ENCODE measurements around the gene TBCD. TPM values are rescaled to one million over a fixed set of nuclear protein-coding genes. Genes with fewer than 3 reads are reported as not detected.

Gene TBCD
- total and polyA plus RNA-seq, 2 donors (not counting 1 experiment from before 2014, with no cell fraction given) = 22.1 to 36.7 TPM

DNA sequence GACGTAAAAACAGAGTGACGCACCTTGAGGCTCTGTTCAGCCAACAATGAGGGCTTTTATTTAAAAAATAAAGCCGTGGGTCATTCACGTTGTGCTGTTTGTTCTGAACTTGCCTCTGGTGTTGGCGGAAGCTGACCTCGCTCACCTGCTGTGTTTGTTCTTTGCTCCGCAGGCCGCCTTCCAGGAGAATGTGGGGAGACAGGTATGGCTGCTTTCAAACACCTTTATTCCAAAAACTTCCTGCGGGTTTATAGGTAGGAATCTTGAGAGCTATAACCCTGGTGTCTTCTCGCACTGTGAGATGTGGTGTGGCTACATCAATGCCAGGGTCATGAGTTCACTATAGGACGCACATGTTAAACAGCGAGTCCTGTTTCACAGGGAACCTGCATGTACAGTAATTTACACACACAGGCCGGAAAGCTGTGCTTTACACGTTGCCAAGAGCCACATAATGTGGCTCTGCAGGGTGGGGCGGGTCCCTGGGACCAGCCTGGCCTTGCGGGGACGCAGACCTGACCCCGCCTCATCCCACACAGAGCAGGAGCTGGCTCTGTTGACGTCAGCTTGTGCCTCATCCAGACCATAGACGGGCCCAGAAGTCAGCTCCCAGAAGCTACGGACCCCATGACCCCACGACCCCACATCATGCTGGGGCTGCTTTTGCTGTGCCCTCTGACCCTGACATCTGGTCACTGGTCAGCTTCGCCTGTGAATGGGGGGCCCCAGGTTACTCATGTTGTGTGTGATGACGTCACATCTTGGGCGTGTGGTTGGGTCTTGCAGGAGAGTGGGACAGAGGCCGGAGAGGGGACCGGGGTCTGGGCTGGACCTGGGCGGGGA lies 137.9 kb downstream of the TBCD start:
- Histone ChIP-seq H3K4me1 (ENCODE audit: control insufficient read depth, extremely low read depth, insufficient read depth, low read length) (peaks cover 9% of the 10 kb centered on the region), H3K27me3 (ENCODE audit: control insufficient read depth, insufficient read depth, low read length) (no peaks in the 10 kb centered on the region), H3K4me2 (ENCODE audit: extremely low read depth, insufficient read depth, low read length) (no peak overlapping the region), H3K79me2 (ENCODE audit: control insufficient read depth, insufficient read depth, low read length) (no peaks in the 10 kb centered on the region), H3K9me3 (ENCODE audit: control insufficient read depth, insufficient read depth, low read depth, low read length) (no peaks in the 10 kb centered on the region), H3K9ac (ENCODE audit: insufficient read depth, low read length) (no peak overlapping the region), H2AFZ (ENCODE audit: low read length) (no peak overlapping the region), H4K20me1 (ENCODE audit: control insufficient read depth, extremely low read depth, insufficient read depth, low read length) (no peaks in the 10 kb centered on the region), H3K4me3 (replicated peaks in 1 of 4; ENCODE audit: control extremely low read depth in 1 of 4, insufficient read depth in 1 of 4, low read depth in 3 of 4, low read length in 4 of 4) (no peak overlapping the region), H3K27ac (ENCODE audit: insufficient read depth, low read length) (no peak overlapping the region), H3K36me3 (ENCODE audit: control insufficient read depth, insufficient read depth, low read length) (no peaks in the 10 kb centered on the region)
- DNase-seq (ENCODE audit: low read depth in 2 of 2) = no peak
- TF ChIP-seq EZH2 (IDR thresholded peaks at IDR 0.05; ENCODE audit: low read length, missing control alignments) = no peak
- TF ChIP-seq, protein P1, sequence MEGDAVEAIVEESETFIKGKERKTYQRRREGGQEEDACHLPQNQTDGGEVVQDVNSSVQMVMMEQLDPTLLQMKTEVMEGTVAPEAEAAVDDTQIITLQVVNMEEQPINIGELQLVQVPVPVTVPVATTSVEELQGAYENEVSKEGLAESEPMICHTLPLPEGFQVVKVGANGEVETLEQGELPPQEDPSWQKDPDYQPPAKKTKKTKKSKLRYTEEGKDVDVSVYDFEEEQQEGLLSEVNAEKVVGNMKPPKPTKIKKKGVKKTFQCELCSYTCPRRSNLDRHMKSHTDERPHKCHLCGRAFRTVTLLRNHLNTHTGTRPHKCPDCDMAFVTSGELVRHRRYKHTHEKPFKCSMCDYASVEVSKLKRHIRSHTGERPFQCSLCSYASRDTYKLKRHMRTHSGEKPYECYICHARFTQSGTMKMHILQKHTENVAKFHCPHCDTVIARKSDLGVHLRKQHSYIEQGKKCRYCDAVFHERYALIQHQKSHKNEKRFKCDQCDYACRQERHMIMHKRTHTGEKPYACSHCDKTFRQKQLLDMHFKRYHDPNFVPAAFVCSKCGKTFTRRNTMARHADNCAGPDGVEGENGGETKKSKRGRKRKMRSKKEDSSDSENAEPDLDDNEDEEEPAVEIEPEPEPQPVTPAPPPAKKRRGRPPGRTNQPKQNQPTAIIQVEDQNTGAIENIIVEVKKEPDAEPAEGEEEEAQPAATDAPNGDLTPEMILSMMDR (conservative IDR thresholded peaks at IDR 0.05 in 1 of 2, IDR thresholded peaks at IDR 0.05 in 1 of 2; ENCODE audit: low read depth in 1 of 2, low read length in 2 of 2) = no peak

DNA sequence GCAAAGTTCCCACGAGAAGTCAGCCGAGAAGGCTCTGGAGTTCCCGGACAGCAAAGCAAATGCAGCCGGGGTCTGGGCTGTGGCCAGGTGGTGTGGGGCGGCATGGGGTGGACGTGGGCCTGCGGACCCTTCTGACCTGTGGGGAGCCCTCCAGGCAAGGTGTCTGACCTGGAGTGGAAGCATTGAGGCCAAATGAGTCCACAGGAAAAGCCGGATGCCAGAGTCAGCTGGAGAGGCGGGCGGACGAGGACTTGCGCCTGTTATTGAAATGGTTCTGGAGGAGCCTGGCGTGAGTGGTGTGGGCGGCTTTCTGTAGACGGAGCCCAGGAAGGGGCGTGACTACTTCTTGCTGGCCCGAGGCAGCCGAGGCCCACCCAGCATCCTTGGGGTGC lies 138.5 kb downstream of the TBCD start:
- TF ChIP-seq EZH2 (IDR thresholded peaks at IDR 0.05; ENCODE audit: low read length, missing control alignments) = no peak
- TF ChIP-seq, protein P1 (conservative IDR thresholded peaks at IDR 0.05 in 1 of 2, IDR thresholded peaks at IDR 0.05 in 1 of 2; ENCODE audit: low read depth in 1 of 2, low read length in 2 of 2) = no peak
- Histone ChIP-seq H3K9ac (ENCODE audit: insufficient read depth, low read length) (no peak overlapping the region), H3K4me3 (replicated peaks in 1 of 4; ENCODE audit: control extremely low read depth in 1 of 4, insufficient read depth in 1 of 4, low read depth in 3 of 4, low read length in 4 of 4) (no peak overlapping the region), H2AFZ (ENCODE audit: low read length) (no peak overlapping the region), H3K36me3 (ENCODE audit: control insufficient read depth, insufficient read depth, low read length) (no peaks in the 10 kb centered on the region), H3K79me2 (ENCODE audit: control insufficient read depth, insufficient read depth, low read length) (no peaks in the 10 kb centered on the region), H3K9me3 (ENCODE audit: control insufficient read depth, insufficient read depth, low read depth, low read length) (no peaks in the 10 kb centered on the region), H4K20me1 (ENCODE audit: control insufficient read depth, extremely low read depth, insufficient read depth, low read length) (no peaks in the 10 kb centered on the region), H3K4me2 (ENCODE audit: extremely low read depth, insufficient read depth, low read length) (no peak overlapping the region), H3K4me1 (ENCODE audit: control insufficient read depth, extremely low read depth, insufficient read depth, low read length) (peaks cover 9% of the 10 kb centered on the region), H3K27ac (ENCODE audit: insufficient read depth, low read length) (no peak overlapping the region), H3K27me3 (ENCODE audit: control insufficient read depth, insufficient read depth, low read length) (no peaks in the 10 kb centered on the region)
- DNase-seq (ENCODE audit: low read depth in 2 of 2) = no peak

DNA sequence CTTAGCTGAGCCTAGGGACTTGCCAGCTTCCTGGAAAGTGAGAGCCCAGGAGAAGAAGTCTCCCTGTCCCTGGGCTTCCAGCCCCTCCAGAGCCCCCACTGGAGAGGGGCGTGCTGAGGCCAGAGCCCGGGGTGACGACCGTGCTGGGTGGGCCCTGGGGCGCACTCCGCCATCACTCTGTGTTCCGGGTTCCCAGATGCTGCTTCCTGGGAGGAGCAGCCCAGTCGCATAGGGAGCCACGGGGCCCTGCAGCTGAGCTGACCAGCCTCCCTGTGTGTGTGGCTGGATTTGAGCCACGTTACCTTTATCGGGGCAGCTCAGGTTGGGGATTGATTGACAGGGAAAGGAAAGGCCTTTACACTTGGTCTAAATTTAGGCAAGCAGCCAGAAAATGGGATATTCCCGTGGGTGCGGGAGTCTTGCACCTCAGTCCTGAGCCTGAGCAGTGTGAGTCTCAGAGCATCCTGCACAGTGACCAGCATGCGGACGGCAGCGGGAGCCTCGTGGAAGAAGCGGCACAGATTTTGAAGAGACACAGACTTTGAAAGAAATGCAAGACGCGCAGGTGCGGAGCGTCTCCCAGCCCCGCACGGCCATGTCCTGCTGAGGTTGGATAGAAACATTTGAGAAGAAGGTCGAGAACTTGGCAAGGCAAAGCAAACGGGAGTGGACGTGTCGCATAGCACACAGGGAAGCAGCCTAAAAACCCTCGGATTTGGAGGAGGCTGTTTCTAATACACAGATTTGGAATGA lies 139.2 kb downstream of the TBCD start:
- H3K9ac ChIP-seq (ENCODE audit: insufficient read depth, low read length) = no peak overlapping the region
- peaks cover 6% of the 10 kb centered on the region for H3K4me1 ChIP-seq (ENCODE audit: control insufficient read depth, extremely low read depth, insufficient read depth, low read length)
- H2AFZ ChIP-seq (ENCODE audit: low read length) = no peak overlapping the region
- H3K4me2 ChIP-seq (ENCODE audit: extremely low read depth, insufficient read depth, low read length) = no peak overlapping the region
- no peaks in the 10 kb centered on the region for H3K9me3 ChIP-seq (ENCODE audit: control insufficient read depth, insufficient read depth, low read depth, low read length)
- H3K4me3 ChIP-seq (replicated peaks in 1 of 4; ENCODE audit: control extremely low read depth in 1 of 4, insufficient read depth in 1 of 4, low read depth in 3 of 4, low read length in 4 of 4) = no peak overlapping the region
- no peaks in the 10 kb centered on the region for H4K20me1 ChIP-seq (ENCODE audit: control insufficient read depth, extremely low read depth, insufficient read depth, low read length)
- no peaks in the 10 kb centered on the region for H3K79me2 ChIP-seq (ENCODE audit: control insufficient read depth, insufficient read depth, low read length)
- TF ChIP-seq, protein P1 (conservative IDR thresholded peaks at IDR 0.05 in 1 of 2, IDR thresholded peaks at IDR 0.05 in 1 of 2; ENCODE audit: low read depth in 1 of 2, low read length in 2 of 2) = no peak
- TF ChIP-seq EZH2 (IDR thresholded peaks at IDR 0.05; ENCODE audit: low read length, missing control alignments) = no peak
- no peak overlapping the region for H3K27ac ChIP-seq (ENCODE audit: insufficient read depth, low read length)
- no peaks in the 10 kb centered on the region for H3K36me3 ChIP-seq (ENCODE audit: control insufficient read depth, insufficient read depth, low read length)
- DNase-seq (ENCODE audit: low read depth in 2 of 2) = no peak
- H3K27me3 ChIP-seq (ENCODE audit: control insufficient read depth, insufficient read depth, low read length) = no peaks in the 10 kb centered on the region

Data from fibroblast of lung (primary cell).